ENCODE measurements around the gene OCSTAMP.

OCSTAMP gene

DNA sequence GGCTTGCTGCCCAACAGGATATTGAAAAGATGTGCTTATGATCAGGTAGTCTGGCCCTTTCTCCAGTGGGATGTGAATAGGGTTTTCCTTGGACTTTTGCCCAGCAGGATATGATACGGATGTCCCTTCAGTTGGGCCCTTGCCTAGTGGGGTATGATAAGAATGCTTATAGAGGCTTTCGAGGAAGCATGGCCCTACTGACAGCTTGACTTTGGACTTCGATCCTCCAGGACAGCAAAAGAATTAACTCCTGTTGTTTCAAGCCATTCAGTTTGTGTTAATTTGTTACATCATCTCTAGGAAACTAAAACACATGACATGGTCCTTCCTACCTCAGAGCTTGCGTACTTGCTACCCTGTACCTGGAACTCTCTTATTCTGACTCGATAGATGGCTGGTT lies 27.3 kb downstream of the OCSTAMP start:
- no peak for DNase-seq (ENCODE audit: insufficient read length, low spot score)
- no peak for FAIRE-seq

GRCh38 chr20:46520976-46521579 lies 29.4 kb downstream of the OCSTAMP start:
- FAIRE-seq (peak; percentile 98), DNase-seq (ENCODE audit: insufficient read length, low spot score) (peak; percentile 81)

- FAIRE-seq (no peak), DNase-seq (ENCODE audit: insufficient read length, low spot score) (no peak)
These were observed 29.9 kb downstream of the OCSTAMP start for GRCh38 chr20:46520540-46520939.

DNA sequence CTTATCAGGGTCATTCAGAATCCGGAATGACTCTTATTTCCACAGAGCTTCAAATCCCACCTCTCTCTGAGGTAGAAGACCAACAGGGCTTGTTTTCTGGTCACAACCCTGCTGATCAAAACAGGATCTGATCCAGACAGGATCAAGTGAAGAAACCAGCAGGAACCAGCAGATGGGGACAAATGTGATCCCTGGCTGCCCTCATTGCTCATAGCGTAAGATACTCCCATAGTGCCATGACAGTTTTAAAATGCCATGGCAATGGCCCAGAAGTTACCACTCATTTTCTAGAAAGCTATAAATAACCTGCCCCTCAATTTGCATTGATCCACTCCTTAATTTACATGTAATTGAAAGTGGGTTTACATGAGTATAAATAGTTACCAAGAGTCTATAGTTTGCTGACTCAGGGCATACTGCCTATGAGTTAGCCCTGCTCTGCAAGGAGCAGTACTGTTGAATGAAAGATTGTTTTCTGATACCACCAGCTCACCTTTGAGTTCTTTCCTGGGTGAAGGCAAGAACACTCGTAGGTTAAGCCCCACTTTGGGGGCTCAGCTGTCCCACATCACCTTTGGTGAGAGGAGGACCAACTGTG lies 30.9 kb downstream of the OCSTAMP start:
- DNase-seq (ENCODE audit: insufficient read length, low spot score) (no peak), FAIRE-seq (peak; percentile 69)

DNA sequence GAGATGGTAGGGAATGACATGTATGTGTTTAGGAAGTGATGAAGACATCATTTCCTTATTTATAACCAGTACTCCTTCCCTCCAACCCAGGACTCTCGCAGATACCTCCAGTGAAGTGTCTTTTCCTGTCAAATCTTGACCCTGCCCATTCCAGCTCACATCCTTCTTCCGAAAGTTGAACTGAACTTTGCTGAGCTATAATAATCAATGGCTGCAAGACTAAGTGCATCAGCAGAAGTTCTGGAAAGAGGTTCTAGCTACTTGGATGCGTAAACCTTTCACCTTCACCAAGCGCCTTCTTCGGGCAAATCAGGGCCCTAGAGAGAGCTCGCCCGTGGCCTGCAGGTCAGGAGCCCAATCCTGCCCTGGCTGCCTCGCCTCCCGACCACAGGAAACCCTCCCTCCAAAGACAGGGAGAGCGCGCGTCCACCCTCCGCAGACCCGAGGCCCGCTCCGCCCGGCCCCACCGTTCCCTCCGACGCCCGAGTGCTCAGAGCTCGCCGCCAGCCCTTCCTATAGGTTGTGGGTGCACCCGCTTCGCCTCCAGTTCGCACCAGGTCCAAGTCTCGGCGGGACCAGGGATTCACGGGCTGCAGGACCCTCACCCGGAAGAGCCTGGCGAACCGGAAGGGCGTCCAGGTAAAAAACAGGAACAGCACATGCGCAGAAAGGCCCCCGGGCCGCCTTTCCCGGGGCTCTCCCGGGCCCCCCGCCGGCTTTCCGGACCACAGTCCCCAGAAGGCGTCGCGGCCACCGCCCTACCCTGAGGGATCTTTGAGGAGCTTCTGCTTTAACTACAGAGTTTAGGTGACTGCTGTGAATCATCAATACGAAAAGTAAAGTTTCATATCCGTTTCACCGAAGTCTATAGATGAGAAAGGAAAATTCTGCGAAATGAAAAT lies 37.3 kb downstream of the OCSTAMP start, which contains the start of gene ZNF334:
ZNF334 (minus strand) TSS at position 617 of the 902 bp plus-strand sequence. CDS start 1,457 bp downstream, outside the sequence.
- peak; percentile 94 for DNase-seq (ENCODE audit: insufficient read length, low spot score)
- FAIRE-seq = peak; percentile 84

DNA sequence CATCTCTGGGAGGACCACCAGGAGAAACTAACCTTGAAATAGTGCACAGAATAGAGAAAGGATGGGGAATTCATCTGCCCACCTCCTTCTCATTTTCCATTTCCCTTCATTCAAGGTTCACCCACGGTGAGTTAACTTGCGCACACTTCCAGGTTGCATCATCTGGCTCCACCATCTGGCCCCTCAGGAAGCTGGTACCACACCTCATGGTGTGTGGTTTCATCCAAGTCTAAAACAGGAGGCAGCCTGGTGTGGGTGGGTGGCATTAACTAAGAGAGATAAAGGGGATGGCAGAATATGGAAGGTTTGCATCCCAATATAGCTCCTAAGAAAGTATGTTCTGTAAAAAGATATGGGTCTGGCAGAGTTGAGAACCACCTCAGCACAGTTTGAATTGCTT lies 40.9 kb downstream of the OCSTAMP start:
- FAIRE-seq (peak; percentile 31), DNase-seq (ENCODE audit: insufficient read length, low spot score) (no peak)

GRCh38 chr20:46507760-46508407 lies 42.6 kb downstream of the OCSTAMP start:
- DNase-seq (ENCODE audit: insufficient read length, low spot score) (no peak), FAIRE-seq (peak; percentile 63)

DNA sequence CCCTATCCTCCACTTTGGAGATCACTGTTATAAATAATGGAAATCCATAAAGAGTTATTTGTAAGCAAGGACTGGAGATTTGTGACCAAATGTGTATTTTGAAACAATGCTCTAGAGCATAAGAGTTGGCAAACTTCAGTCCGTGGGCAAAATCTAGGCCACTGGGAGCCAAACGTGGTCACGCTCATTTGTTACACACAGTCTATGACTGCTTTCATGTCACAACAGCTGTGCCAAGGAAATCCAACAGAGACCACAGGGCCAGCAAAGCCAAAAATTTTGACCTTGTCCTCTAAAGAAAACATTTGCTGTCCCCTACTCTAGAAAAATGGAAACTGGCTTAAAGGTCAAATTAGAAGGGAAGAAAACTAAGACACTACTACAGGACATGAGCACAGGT lies 44.9 kb downstream of the OCSTAMP start:
- DNase-seq (ENCODE audit: insufficient read length, low spot score) (no peak), FAIRE-seq (no peak)

DNA sequence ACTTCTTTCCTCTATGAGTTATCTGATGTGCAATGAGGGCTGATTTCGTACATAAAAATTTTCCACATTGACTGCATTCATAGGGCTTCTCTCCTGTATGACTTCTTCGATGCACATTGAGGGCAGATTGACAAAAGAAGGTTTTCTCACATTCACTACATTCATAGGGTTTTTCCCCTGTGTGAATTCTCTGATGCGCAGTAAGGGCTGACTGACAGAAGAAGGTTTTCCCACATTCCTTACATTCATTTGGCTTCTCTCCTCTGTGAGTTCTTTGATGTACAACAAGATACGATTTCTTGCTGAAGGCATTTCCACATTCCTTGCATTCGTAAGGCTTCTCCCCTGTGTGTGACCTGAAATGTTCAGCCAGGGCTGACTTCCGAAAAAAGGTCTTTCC lies 48.5 kb downstream of the OCSTAMP start:
- FAIRE-seq (peak; percentile 75), DNase-seq (ENCODE audit: insufficient read length, low spot score) (no peak)

DNA sequence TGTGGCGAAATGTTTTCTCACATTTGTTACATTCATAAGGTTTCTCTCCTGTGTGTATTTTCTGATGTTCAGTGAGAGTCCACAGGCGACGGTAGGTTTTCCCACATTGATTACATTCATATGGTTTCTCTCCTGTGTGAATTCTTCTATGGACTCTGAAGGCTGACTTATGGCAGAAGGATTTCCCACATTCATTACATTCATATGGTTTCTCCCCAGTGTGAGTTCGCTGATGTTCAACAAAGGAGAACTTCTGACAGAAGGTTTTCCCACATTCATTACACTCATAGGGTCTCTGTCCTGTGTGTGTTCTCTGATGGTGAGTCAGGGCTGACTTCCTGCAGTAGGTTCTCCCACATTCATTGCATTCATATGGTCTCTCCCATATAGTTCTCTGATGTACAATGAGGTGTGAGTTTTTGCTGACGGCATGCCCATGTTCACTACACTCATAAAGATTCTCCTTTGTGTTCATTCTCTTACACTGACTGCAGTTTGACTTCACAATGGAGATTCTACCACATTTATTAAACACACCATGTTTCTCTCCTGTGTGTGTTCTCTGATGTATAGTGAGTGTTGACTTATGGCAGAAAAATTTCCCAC lies 49.0 kb downstream of the OCSTAMP start:
- peak; percentile 93 for FAIRE-seq

DNA sequence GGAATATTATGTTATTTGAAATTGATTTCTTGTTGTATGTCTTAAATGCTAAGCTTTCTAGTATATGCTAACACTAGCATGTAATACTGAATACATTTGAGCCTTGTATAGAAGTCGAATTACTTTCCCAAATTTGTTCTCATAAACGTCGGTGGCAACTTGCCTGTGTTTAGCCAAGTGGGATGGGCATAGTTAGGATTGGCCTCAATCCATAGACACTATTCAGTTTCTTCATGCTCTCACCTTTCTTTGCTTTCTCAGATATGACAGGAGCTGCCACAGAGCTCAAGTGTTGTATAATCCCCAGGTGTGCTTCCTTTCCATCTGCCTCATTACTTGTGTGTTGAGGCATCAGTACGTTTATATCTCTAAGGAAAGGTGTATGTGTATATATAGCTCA lies 56.4 kb downstream of the OCSTAMP start:
- peak; percentile 44 for FAIRE-seq
- DNase-seq (ENCODE audit: insufficient read length, low spot score) = no peak

More for the DNA sequence above, 49.0 kb downstream of the OCSTAMP start:
- no peak for DNase-seq (ENCODE audit: insufficient read length, low spot score)

GRCh38 chr20:46491354-46491753 lies 59.1 kb downstream of the OCSTAMP start:
- FAIRE-seq = no peak
- no peak for DNase-seq (ENCODE audit: insufficient read length, low spot score)
